NCI-H146 treated with DMSO at 0.1 percent for 48 hours (cell line): ENCODE data around the gene LPCAT4.
"Not testable (repeated sequence)": the region's sequence is repeated elsewhere in the genome, so short reads cannot be mapped to it uniquely, and the experiment has no call there.

ENCODE experiments used
- DNase-seq: peaks from one replicate; lab custom pipeline; 2025; ENCODE audit not compliant: unreplicated experiment; lab: John Stamatoyannopoulos, UW

Gene LPCAT4

GRCh38 chr15:34364041-34364440, 3.0 kb downstream of the LPCAT4 start:
- no peak for DNase-seq

DNA sequence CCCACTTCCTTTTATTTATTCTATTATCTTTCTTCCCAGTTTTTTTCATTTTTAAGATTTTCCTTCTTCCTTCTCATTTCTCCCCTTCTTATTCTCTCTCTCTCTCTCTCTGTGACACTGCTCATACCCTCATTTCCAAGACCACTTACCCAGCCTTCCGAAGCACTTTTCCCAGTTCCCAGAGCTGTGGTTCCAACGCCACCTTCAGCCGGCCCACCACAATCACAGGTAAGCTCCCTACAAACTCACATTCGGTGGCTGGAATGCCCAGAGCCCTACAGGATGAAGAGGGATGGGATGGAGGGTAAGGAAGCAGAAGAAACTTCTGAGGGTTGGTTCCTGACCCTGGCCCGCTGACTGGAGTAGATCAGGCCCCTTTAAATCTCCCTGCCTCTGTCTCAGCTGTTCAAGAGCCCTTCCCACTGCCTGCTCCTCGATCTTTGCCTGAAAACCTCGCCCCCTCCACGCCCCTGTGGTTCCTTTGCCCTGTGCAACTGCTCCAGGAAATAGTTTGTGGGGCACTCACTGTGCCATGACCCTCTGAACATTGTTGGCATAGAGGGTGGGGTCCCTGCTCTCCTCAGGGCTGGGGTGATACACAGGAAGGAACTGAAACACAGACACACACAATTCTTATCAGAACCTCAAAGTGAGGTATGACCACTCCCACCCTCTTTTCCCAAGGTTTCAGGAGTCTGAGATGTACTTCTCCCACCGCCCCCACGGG, 4.8 kb downstream of the LPCAT4 start:
- DNase-seq: no peak

- DNase-seq: no peak
Observed at GRCh38 chr15:34361278-34361677, 5.7 kb downstream of the LPCAT4 start.

DNA sequence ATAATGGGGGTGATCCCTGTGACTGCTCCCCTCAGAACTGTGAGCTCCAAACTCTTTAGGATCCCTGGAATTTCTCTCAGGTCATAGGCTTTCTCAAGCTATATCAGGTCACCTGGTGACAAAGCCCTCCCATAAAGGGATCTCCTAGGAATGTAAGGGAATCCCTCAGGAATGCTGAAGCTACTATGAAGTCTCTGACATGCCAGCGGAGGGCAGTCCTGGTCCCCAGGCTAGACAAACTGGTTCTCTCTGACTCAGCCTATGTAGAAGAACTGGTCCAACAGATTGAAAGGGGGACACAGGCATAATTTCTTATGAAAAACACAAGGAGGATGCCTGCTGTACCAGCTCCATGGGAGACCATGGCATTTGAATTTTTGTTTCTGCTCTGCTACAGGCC, 6.7 kb downstream of the LPCAT4 start:
- DNase-seq: no peak

GRCh38 chr15:34359416-34359815, 7.6 kb downstream of the LPCAT4 start:
- no peak for DNase-seq

GRCh38 chr15:34358948-34359347, 8.0 kb downstream of the LPCAT4 start:
- DNase-seq: no peak

DNA sequence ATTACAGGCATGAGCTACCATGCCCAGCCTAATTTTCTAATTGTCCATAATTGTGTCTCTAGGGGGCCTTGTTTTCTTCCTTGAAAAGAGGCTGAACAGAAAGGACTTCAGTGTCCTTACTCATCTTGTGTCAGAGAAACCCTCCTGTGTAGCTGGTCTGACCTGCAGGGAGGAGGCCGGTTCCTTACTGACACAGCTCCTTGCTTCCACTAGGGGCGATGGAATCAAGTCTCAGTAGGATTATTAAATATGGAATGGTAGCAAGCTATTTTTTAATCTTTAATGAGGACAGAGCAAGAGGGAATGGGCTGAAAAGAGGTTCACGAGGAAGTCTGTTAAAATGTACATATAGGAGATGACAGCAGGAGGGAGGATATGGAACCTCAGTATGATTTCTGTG, 8.6 kb downstream of the LPCAT4 start:
- DNase-seq: no peak

- no peak for DNase-seq
Observed at GRCh38 chr15:34357653-34358052, 9.3 kb downstream of the LPCAT4 start.

- no peak for DNase-seq
Observed at GRCh38 chr15:34355241-34355640, 11.8 kb downstream of the LPCAT4 start.

- DNase-seq: no peak
Observed at GRCh38 chr15:34354286-34354685, 12.7 kb downstream of the LPCAT4 start.

- no peak for DNase-seq
Observed at GRCh38 chr15:34353627-34354026, 13.4 kb downstream of the LPCAT4 start.

- DNase-seq: not testable (repeated sequence)
Observed at GRCh38 chr15:34352996-34353395, 14.0 kb downstream of the LPCAT4 start.

- DNase-seq: no peak
Observed at GRCh38 chr15:34349769-34350168, 17.2 kb downstream of the LPCAT4 start.

GRCh38 chr15:34348735-34349300, 18.2 kb downstream of the LPCAT4 start:
- no peak for DNase-seq

DNA sequence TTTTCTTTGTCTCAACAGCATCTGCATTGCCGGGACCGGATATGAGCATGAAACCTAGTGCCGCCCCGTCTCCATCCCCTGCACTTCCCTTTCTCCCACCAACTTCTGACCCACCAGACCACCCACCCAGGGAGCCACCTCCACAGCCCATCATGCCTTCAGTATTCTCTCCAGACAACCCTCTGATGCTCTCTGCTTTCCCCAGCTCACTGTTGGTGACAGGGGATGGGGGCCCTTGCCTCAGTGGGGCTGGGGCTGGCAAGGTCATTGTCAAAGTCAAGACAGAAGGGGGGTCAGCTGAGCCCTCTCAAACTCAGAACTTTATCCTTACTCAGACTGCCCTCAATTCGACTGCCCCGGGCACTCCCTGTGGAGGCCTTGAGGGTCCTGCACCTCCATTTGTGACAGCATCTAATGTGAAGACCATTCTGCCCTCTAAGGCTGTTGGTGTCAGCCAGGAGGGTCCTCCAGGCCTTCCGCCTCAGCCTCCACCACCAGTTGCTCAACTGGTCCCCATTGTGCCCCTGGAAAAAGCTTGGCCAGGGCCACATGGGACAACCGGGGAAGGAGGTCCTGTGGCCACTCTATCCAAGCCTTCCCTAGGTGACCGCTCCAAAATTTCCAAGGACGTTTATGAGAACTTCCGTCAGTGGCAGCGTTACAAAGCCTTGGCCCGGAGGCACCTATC, 18.9 kb downstream of the LPCAT4 start:
- no peak for DNase-seq

- DNase-seq: peak; percentile 76
Observed at GRCh38 chr15:34342737-34343575, 24.0 kb downstream of the LPCAT4 start, which contains the start of the genes NOP10 and NUTM1. TSS of gene NOP10 (minus strand) at chr15:34343136. CDS start at chr15:34343073, 63 bp downstream. TSS of gene NUTM1 (plus strand) at chr15:34343315. CDS start at chr15:34343697, 382 bp downstream.

- DNase-seq: not testable (repeated sequence)
Observed at GRCh38 chr15:34342213-34342736, 24.7 kb downstream of the LPCAT4 start.

GRCh38 chr15:34341381-34342212, 25.4 kb downstream of the LPCAT4 start:
- no peak for DNase-seq

GRCh38 chr15:34339946-34340345, 27.1 kb downstream of the LPCAT4 start:
- DNase-seq: no peak

- no peak for DNase-seq
Observed at GRCh38 chr15:34338347-34338746, 28.6 kb downstream of the LPCAT4 start.
